HFF-Myc (cell line): ENCODE data around the gene ZSWIM6.

Experiments
- DNase-seq: peaks from one replicate; pipeline ENCODE4 v3.0.0-alpha.2; 2011; ENCODE audit warnings: low read depth; ENCODE audit errors: extremely low read depth
- H3K4me3 ChIP-seq: replicated peaks from 2 replicates; pipeline ENCODE4 v1.5.1; 2011; ENCODE audit warnings: low read depth, mild to moderate bottlenecking, control low read depth, low read length
- TF ChIP-seq, protein P1 (sequence below): IDR thresholded peaks from 2 replicates; pipeline ENCODE4 v1.5.1; 2012; ENCODE audit warnings: mild to moderate bottlenecking, low read depth, low read length, control low read depth; ENCODE audit errors: missing control alignments

Gene ZSWIM6

DNA sequence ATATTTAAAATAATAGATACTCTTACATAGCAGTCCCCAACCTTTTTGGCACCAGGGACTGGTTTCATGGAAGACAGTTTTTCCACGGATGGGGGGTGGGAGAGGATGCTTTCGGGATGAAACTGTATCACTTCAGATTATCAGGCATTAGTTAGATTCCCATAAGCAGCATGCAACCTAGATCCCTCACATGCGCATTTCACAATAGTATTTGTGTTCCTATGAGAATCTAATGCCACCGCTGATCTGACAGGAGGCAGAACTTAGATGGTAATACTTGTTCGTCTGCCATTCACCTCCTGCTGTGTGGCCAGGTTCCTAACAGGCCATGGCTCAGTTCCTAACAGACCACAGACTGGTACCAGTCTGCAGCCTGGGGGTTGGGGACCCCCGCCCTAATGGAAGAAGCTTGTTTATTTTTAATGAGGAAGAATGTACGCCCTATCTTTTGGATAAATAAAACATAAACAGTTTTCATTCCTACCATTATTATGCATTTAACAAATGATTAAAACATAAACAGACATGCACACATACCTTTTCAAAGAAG, 187.7 kb downstream of the ZSWIM6 start:
- H3K4me3 ChIP-seq = no peak overlapping the region
- DNase-seq = no peak
- TF ChIP-seq, protein P1, sequence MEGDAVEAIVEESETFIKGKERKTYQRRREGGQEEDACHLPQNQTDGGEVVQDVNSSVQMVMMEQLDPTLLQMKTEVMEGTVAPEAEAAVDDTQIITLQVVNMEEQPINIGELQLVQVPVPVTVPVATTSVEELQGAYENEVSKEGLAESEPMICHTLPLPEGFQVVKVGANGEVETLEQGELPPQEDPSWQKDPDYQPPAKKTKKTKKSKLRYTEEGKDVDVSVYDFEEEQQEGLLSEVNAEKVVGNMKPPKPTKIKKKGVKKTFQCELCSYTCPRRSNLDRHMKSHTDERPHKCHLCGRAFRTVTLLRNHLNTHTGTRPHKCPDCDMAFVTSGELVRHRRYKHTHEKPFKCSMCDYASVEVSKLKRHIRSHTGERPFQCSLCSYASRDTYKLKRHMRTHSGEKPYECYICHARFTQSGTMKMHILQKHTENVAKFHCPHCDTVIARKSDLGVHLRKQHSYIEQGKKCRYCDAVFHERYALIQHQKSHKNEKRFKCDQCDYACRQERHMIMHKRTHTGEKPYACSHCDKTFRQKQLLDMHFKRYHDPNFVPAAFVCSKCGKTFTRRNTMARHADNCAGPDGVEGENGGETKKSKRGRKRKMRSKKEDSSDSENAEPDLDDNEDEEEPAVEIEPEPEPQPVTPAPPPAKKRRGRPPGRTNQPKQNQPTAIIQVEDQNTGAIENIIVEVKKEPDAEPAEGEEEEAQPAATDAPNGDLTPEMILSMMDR = no peak

- DNase-seq = no peak
- H3K4me3 ChIP-seq = no peak overlapping the region
- TF ChIP-seq, protein P1 = no peak
Measured at GRCh38 chr5:61523073-61523472, 191.0 kb downstream of the ZSWIM6 start.

GRCh38 chr5:61523997-61524396, 191.9 kb downstream of the ZSWIM6 start:
- no peak overlapping the region for H3K4me3 ChIP-seq
- DNase-seq = no peak
- TF ChIP-seq, protein P1 = no peak

DNA sequence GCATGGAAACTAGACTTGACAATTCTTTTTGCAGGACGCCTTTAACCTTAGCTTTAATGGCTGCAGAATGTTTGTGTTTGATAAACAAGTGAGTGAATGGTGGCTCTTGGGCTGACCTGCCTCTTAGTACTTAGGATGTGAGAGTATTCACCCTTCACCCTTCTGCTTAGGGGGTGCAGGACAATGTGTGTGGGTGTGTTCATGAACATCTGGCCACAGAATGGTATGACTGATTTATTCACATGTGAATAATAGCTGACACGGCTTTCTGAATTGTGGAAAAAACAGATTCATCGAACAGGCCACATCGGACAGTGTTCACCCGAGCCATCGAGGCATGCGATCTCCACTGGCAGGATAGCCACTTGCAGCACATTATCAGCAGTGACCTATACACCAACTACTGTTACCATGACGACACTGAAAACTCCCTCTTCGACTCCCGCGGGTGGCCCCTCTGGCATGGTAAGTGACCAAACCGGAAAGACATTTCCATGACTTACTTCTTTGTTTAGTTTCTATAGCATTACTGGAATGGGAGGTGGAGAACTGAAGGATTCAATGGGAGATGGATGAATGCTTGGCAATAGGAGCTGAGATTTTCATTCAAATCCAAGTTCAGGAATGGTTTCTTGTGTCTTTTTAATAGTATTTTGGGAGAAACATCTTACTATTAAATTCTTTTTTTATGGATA, 193.6 kb downstream of the ZSWIM6 start:
- DNase-seq = no peak
- TF ChIP-seq, protein P1 = no peak
- H3K4me3 ChIP-seq = no peak overlapping the region

- no peak overlapping the region for H3K4me3 ChIP-seq
- no peak for DNase-seq
- TF ChIP-seq, protein P1 = no peak
Measured at GRCh38 chr5:61526207-61526519, 194.1 kb downstream of the ZSWIM6 start.

DNA sequence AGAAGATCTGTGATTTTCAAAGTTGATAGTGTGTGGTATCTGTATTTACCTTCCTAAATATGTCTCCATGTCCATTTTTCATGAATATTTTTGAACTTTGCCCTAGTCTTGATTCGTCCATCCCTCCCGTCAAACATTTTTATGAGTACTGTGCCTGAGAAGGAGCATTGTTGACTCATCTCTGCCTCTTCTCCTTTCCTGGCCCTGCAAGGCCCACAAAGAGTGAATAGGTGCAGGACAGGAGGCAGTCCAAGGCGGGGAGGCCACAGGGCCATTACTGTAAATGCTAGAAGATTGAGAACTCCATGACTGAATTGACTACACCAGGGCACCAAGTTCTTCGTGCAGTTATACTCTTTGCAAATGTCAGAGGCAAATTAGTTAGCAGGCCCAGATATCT, 200.9 kb downstream of the ZSWIM6 start:
- DNase-seq = no peak
- TF ChIP-seq, protein P1 = no peak
- H3K4me3 ChIP-seq = no peak overlapping the region
